HepG2 (cell line): Measurements from ENCODE around the gene AMPD2. TPM values are rescaled to one million over a fixed set of nuclear protein-coding genes. Genes with fewer than 3 reads are reported as not detected.
A peak's percentile ranks its signal among the peaks of the same experiment; 100 is the strongest.

Source experiments
- ADNP ChIP-seq: sonication (generic); formaldehyde crosslinking; IDR thresholded peaks from 2 replicates; pipeline ENCODE4 v1.4.0; 2020; ENCODE audit warnings: missing genetic modification reagents
- BATF2 ChIP-seq: sonication (generic); formaldehyde crosslinking; IDR thresholded peaks from 2 replicates; pipeline ENCODE4 v1.8.0; 2022; ENCODE audit warnings: mild to moderate bottlenecking, missing genetic modification reagents, moderate library complexity
- CAMTA2 ChIP-seq: sonication (generic); formaldehyde crosslinking; IDR thresholded peaks from 2 replicates; pipeline ENCODE4 v1.4.0; 2020; ENCODE audit warnings: mild to moderate bottlenecking, missing genetic modification reagents, borderline replicate concordance
- GRHL1 ChIP-seq: sonication (generic); formaldehyde crosslinking; conservative IDR thresholded peaks from 2 replicates; pipeline ENCODE4 v1.8.0; 2022; ENCODE audit warnings: missing genetic modification reagents
- KDM2A ChIP-seq: sonication (generic); formaldehyde crosslinking; IDR thresholded peaks from 2 replicates; pipeline ENCODE4 v1.4.0; 2020; ENCODE audit warnings: low read depth, missing genetic modification reagents, borderline replicate concordance
- NFKB2 ChIP-seq: sonication (generic); formaldehyde crosslinking; IDR thresholded peaks from 2 replicates; pipeline ENCODE4 v1.4.0; 2020; ENCODE audit warnings: missing genetic modification reagents, borderline replicate concordance
- PAWR ChIP-seq: sonication (generic); formaldehyde crosslinking; IDR thresholded peaks from 2 replicates; pipeline ENCODE4 v1.4.0; 2020; ENCODE audit warnings: missing genetic modification reagents, mild to moderate bottlenecking, borderline replicate concordance
- POGZ ChIP-seq: sonication (generic); formaldehyde crosslinking; IDR thresholded peaks from 2 replicates; pipeline ENCODE4 v1.4.0; 2020; ENCODE audit warnings: mild to moderate bottlenecking, missing genetic modification reagents
- SMAD1 ChIP-seq: sonication (generic); formaldehyde crosslinking; IDR thresholded peaks from 2 replicates; pipeline ENCODE4 v1.4.0; 2020; ENCODE audit warnings: missing genetic modification reagents, low read depth, mild to moderate bottlenecking, borderline replicate concordance
- SOX6 ChIP-seq, 2 experiments: fragments of 450-650 bp in 1 of 2; sonication (generic) in 1 of 2; formaldehyde crosslinking in 1 of 2; IDR thresholded peaks; 2 replicates each; pipeline versions ENCODE4 v1.4.0 to v1.6.1; 2017 to 2020; ENCODE audit warnings: antibody characterized with exemption in 1 of 2, mild to moderate bottlenecking in 1 of 2, missing genetic modification reagents in 1 of 2
- TCF12 ChIP-seq, 2 experiments: fragments of 450-650 bp in 1 of 2; sonication (generic) in 1 of 2; formaldehyde crosslinking in 1 of 2; IDR thresholded peaks; 2 replicates each; pipeline versions ENCODE4 v1.6.1 to v1.8.0; 2017 to 2022; ENCODE audit warnings: antibody characterized with exemption in 1 of 2, mild to moderate bottlenecking in 1 of 2, missing genetic modification reagents in 1 of 2, moderate library complexity in 1 of 2
- THAP9 ChIP-seq: sonication (generic); formaldehyde crosslinking; IDR thresholded peaks from 2 replicates; pipeline ENCODE4; 2020; ENCODE audit warnings: missing genetic modification reagents, mild to moderate bottlenecking, borderline replicate concordance
- ZBTB44 ChIP-seq: sonication (generic); formaldehyde crosslinking; IDR thresholded peaks from 2 replicates; pipeline ENCODE4 v1.4.0; 2020; ENCODE audit warnings: missing genetic modification reagents
- ZBTB7A ChIP-seq: sonication (generic); formaldehyde crosslinking; IDR thresholded peaks from 2 replicates; pipeline ENCODE4 v1.8.0; 2022; ENCODE audit warnings: mild to moderate bottlenecking, missing genetic modification reagents
- ZMAT3 ChIP-seq: sonication (generic); formaldehyde crosslinking; conservative IDR thresholded peaks from 2 replicates; pipeline ENCODE4 v1.7.0; 2021; ENCODE audit warnings: missing genetic modification reagents
- ZNF207 ChIP-seq: fragments of 450-650 bp; IDR thresholded peaks from 2 replicates; pipeline ENCODE4 v1.6.1; 2016; ENCODE audit warnings: antibody characterized with exemption, borderline replicate concordance
- ZNF274 ChIP-seq: sonication (generic); formaldehyde crosslinking; IDR thresholded peaks from 2 replicates; pipeline ENCODE4 v1.5.1; 2020; ENCODE audit warnings: mild to moderate bottlenecking, missing genetic modification reagents
- polyA plus RNA-seq, 8 experiments: library from polyadenylated mRNA; depleted of rRNA in 3 of 8; stranded (reverse) in 7 of 8; unstranded in 1 of 8; fragments of >200 nt; fragmentation: Illumina TruSeq in 4 of 8; extraction: Trizol in 4 of 8; gene quantifications; 2 replicates each; pipeline versions ENCODE4 v1.2.1 to v1.2.3, GENCODE V29; 2011 to 2016; ENCODE audit warnings: low read depth in 4 of 8, missing spikeins in 1 of 8, mixed read lengths in 1 of 8; ENCODE audit not compliant: insufficient read depth in 1 of 8
- total RNA-seq, 5 experiments: library from RNA; depleted of rRNA; stranded (reverse); fragments of >200 nt; fragmentation: Illumina TruSeq; extraction: Trizol; gene quantifications; 2 replicates each; pipeline ENCODE4 v1.2.3, GENCODE V29; 2016; ENCODE audit warnings: low read depth in 1 of 5

The AMPD2 gene
- total and polyA plus RNA-seq, 2 of the 13 experiments (the other 11 are each of a cell fraction or from before 2014, with no cell fraction given), result 62.3 to 82.0 TPM

GRCh38 chr1:109655615-109656519 is 36.2 kb downstream of the AMPD2 start, which contains the start of gene GSTM4 (continued):
- 0 out of 2 replicates have a peak, but pooled peaks have one; percentile 30 for TF ChIP-seq BATF2 (CRISPR knock-in tag)
- TF ChIP-seq SMAD1 (CRISPR knock-in tag), result peak; percentile 73; the same call in 1 of the 2 replicates
- no peak for TF ChIP-seq GRHL1 (CRISPR knock-in tag)
- TF ChIP-seq PAWR, result 0 out of 2 replicates have a peak, but pooled peaks have one; percentile 83
- 0 out of 2 replicates have a peak, but pooled peaks have one; percentile 67 for TF ChIP-seq ZMAT3 (CRISPR knock-in tag)
- TF ChIP-seq POGZ (CRISPR knock-in tag), result peak; percentile 67; the same call in 1 of the 2 replicates
- TF ChIP-seq TCF12 (IDR thresholded peaks at IDR 0.05), result no peak
- 0 out of 2 replicates have a peak, but pooled peaks have one; percentile 61 for TF ChIP-seq TCF12 (CRISPR knock-in tag; IDR thresholded peaks at IDR 0.05)
- peak; percentile 54; the same call in 1 of the 2 replicates for TF ChIP-seq ZBTB7A
- TF ChIP-seq ZNF274, result peak; percentile 35; the same call in 1 of the 2 replicates
- TF ChIP-seq ADNP (CRISPR knock-in tag), result no peak
- no peak for TF ChIP-seq ZBTB44 (CRISPR knock-in tag)
- TF ChIP-seq KDM2A (CRISPR knock-in tag), result peak; percentile 84
- peak; percentile 59; the same call in 1 of the 2 replicates for TF ChIP-seq CAMTA2 (CRISPR knock-in tag)
- peak; percentile 50; the same call in 1 of the 2 replicates for TF ChIP-seq THAP9 (CRISPR knock-in tag)
- no peak for TF ChIP-seq ZNF207
- TF ChIP-seq NFKB2, result peak; percentile 91; the same call in 1 of the 2 replicates
- TF ChIP-seq SOX6 (IDR thresholded peaks at IDR 0.05), result no peak
- peak; percentile 66 for TF ChIP-seq SOX6 (CRISPR knock-in tag; IDR thresholded peaks at IDR 0.05)
